IMR-90 (cell line): ENCODE data around the gene ZNF559. TPM values are rescaled to one million over a fixed set of nuclear protein-coding genes. Genes with fewer than 3 reads are reported as not detected.

ENCODE experiments used
- ATAC-seq: fragments of 200-7000 bp; cut with Tn5 transposase; 2 replicates; pipeline ENCODE4 v1.9.1; 2020; ENCODE audit warnings: low read depth, mild to moderate bottlenecking, moderate library complexity
- Bru-seq: library from RNA; stranded (reverse); fragments of 400-500 nt; gene quantifications from one replicate; lab custom pipeline; 2021; lab: Mats Ljungman, UMichigan
- BruChase-seq, 2 experiments: library from RNA; stranded (reverse); fragments of 400-500 nt; gene quantifications; one replicate each; lab custom pipeline; 2021; lab: Mats Ljungman, UMichigan
- BruUV-seq: library from RNA; stranded (reverse); fragments of 400-500 nt; replicated peaks from 2 replicates; lab custom pipeline; 2021; lab: Mats Ljungman, UMichigan
- CTCF ChIA-PET: fragments of 300-600 bp; formaldehyde crosslinking; extraction: SDS; loops from one replicate; lab custom pipeline; 2021; ENCODE audit warnings: antibody characterized with exemption; lab: Yijun Ruan, JAX
- POLR2A ChIA-PET: fragments of 300-600 bp; sonication (Branson Sonifier 250); formaldehyde crosslinking; loops from one replicate; lab custom pipeline; 2022; ENCODE audit warnings: antibody characterized with exemption; ENCODE audit not compliant: unreplicated experiment; lab: Charles Lee
- DNase-seq: peaks from one replicate; pipeline ENCODE4 v3.0.0; 2013
- H2AFZ ChIP-seq: replicated peaks from 2 replicates; pipeline ENCODE3; 2013; ENCODE audit warnings: low read length, mild to moderate bottlenecking; ENCODE audit not compliant: poor library complexity
- H2AK5ac ChIP-seq: 2 replicates; pipeline ENCODE4 v1.6.1; 2013; ENCODE audit warnings: low read depth, low read length, inconsistent platforms
- H2AK9ac ChIP-seq: replicated peaks from 2 replicates; pipeline ENCODE3; 2013; ENCODE audit warnings: mild to moderate bottlenecking, low read depth, low read length, moderate library complexity; ENCODE audit not compliant: poor library complexity
- H2BK120ac ChIP-seq: 2 replicates; pipeline ENCODE4 v1.6.1; 2013; ENCODE audit warnings: low read depth, low read length, inconsistent platforms
- H2BK15ac ChIP-seq: 3 replicates; pipeline ENCODE4 v1.6.1; 2013; ENCODE audit warnings: low read depth, low read length, inconsistent platforms
- H2BK20ac ChIP-seq: 2 replicates; pipeline ENCODE4 v1.6.1; 2013; ENCODE audit warnings: low read depth, mild to moderate bottlenecking, inconsistent platforms, low read length, moderate library complexity
- H2BK5ac ChIP-seq: 2 replicates; pipeline ENCODE4 v1.6.1; 2013; ENCODE audit warnings: mild to moderate bottlenecking, low read depth, low read length, inconsistent platforms; ENCODE audit not compliant: poor library complexity, severe bottlenecking
- H3K14ac ChIP-seq: replicated peaks from 2 replicates; pipeline ENCODE4 v1.6.1; 2013; ENCODE audit warnings: low read depth, low read length, inconsistent platforms
- H3K18ac ChIP-seq: 2 replicates; pipeline ENCODE4 v1.6.1; 2013; ENCODE audit warnings: low read depth, low read length, control low read depth
- H3K23ac ChIP-seq: 2 replicates; pipeline ENCODE4 v1.6.1; 2013; ENCODE audit warnings: low read depth, low read length, inconsistent platforms
- H3K27ac ChIP-seq: 2 replicates; pipeline ENCODE4 v1.5.1; 2013; ENCODE audit warnings: mild to moderate bottlenecking, control low read depth, low read length; ENCODE audit not compliant: insufficient read depth
- H3K27me3 ChIP-seq: 2 replicates; pipeline ENCODE4 v1.6.1; 2013; ENCODE audit warnings: low read length; ENCODE audit not compliant: control insufficient read depth, insufficient read depth
- H3K36me3 ChIP-seq: 2 replicates; pipeline ENCODE4 v1.6.1; 2013; ENCODE audit warnings: low read length, mixed read lengths; ENCODE audit not compliant: control insufficient read depth, insufficient read depth
- H3K4ac ChIP-seq: 2 replicates; pipeline ENCODE4 v1.6.1; 2013; ENCODE audit warnings: low read depth, low read length, inconsistent platforms
- H3K4me1 ChIP-seq: 2 replicates; pipeline ENCODE4 v1.6.1; 2013; ENCODE audit warnings: low read length, mixed read lengths; ENCODE audit not compliant: control insufficient read depth, insufficient read depth
- H3K4me2 ChIP-seq: 2 replicates; pipeline ENCODE4 v1.6.1; 2013; ENCODE audit warnings: low read depth, mild to moderate bottlenecking, control low read depth, low read length, moderate library complexity
- H3K4me3 ChIP-seq: 2 replicates; pipeline ENCODE4 v1.5.1; 2013; ENCODE audit warnings: low read depth, mild to moderate bottlenecking, control low read depth, low read length, moderate library complexity; ENCODE audit not compliant: insufficient read depth
- H3K56ac ChIP-seq: 2 replicates; pipeline ENCODE4 v1.6.1; 2013; ENCODE audit warnings: low read length, inconsistent platforms; ENCODE audit not compliant: insufficient read depth; ENCODE audit errors: extremely low read depth
- H3K79me1 ChIP-seq, 2 experiments: 2 replicates each; pipeline ENCODE4 v1.6.1; 2013; ENCODE audit warnings: low read length in 2 of 2, inconsistent platforms in 1 of 2, low read depth in 1 of 2
- H3K9ac ChIP-seq: 2 replicates; pipeline ENCODE4 v1.6.1; 2013; ENCODE audit warnings: low read depth, low read length, control low read depth
- H3K9me1 ChIP-seq: 2 replicates; pipeline ENCODE4 v1.6.1; 2013; ENCODE audit warnings: low read length, inconsistent platforms; ENCODE audit not compliant: insufficient read depth
- H3K9me3 ChIP-seq: 2 replicates; pipeline ENCODE4 v1.6.1; 2013; ENCODE audit warnings: low read length; ENCODE audit not compliant: control insufficient read depth, insufficient read depth
- H4K20me1 ChIP-seq: 2 replicates; pipeline ENCODE4 v1.6.1; 2013; ENCODE audit warnings: low read length, inconsistent platforms; ENCODE audit not compliant: insufficient read depth
- H4K5ac ChIP-seq: 2 replicates; pipeline ENCODE4 v1.6.1; 2013; ENCODE audit warnings: mild to moderate bottlenecking, low read depth, low read length, control low read depth
- H4K8ac ChIP-seq, 2 experiments: 2 replicates each; pipeline ENCODE4 v1.6.1; 2013; ENCODE audit warnings: low read depth in 2 of 2, low read length in 2 of 2, control low read depth in 1 of 2, inconsistent platforms in 1 of 2
- H4K91ac ChIP-seq: 2 replicates; pipeline ENCODE4 v1.6.1; 2013; ENCODE audit warnings: low read depth, low read length, inconsistent platforms; ENCODE audit not compliant: insufficient read depth
- BHLHE40 ChIP-seq: fragments of 150-350 bp; IDR thresholded peaks from 2 replicates; pipeline ENCODE4 v1.6.1; 2016; ENCODE audit warnings: mild to moderate bottlenecking, low read depth, low read length
- CHD1 ChIP-seq: IDR thresholded peaks from 2 replicates; pipeline ENCODE4 v1.6.1; 2012; ENCODE audit warnings: low read depth, low read length, improper control_type of control experiment
- CTCF ChIP-seq: conservative IDR thresholded peaks from 2 replicates; pipeline ENCODE4 v1.5.1; 2012; ENCODE audit warnings: mild to moderate bottlenecking, low read depth, low read length, improper control_type of control experiment
- POLR2A ChIP-seq: IDR thresholded peaks from 2 replicates; pipeline ENCODE4 v1.6.1; 2012; ENCODE audit warnings: mild to moderate bottlenecking, low read depth, low read length
- WGBS, 2 experiments: methylation state at CpG; one replicate each; pipeline versions ENCODE4 v1.1.5 to v1.1.7; 2013; ENCODE audit warnings: missing lambda C conversion rate in 2 of 2; ENCODE audit not compliant: insufficient read length in 1 of 2; ENCODE audit errors: extremely low coverage in 2 of 2; 5-methylcytosine and 5-hydroxymethylcytosine counted together
- dilution Hi-C: fragments of 300-500 bp; cut with HindIII; formaldehyde crosslinking; loops from one replicate; pipeline ENCODE4 v1.14.3; 2018; ENCODE audit warnings: low sequenced_read_pairs; ENCODE audit not compliant: unreplicated experiment
- in situ Hi-C: fragments of 300-500 bp; cut with MboI; formaldehyde crosslinking; loops from 3 replicates; pipeline ENCODE4 v1.14.3; 2019; ENCODE audit warnings: low sequenced_read_pairs, inconsistent platforms, mixed read lengths
- intact Hi-C: fragments of 100-400 bp; cut with micrococcal nuclease; formaldehyde crosslinking; loops from 2 replicates; pipeline ENCODE4 v1.10.0; 2022
- long read RNA-seq: library from polyadenylated mRNA; unstranded; transcript quantifications from one replicate; pipeline ENCODE4 v2.0.0, GENCODE V29; 2021; ENCODE audit not compliant: unreplicated experiment
- polyA plus RNA-seq, 3 experiments: library from polyadenylated mRNA; depleted of rRNA; stranded (reverse); fragments of >200 nt; gene quantifications; 2 replicates each; pipeline ENCODE4 v1.2.3, GENCODE V29; 2012; ENCODE audit warnings: low replicate concordance in 1 of 3
- total RNA-seq: library from RNA; depleted of rRNA; stranded (reverse); fragments of >200 nt; gene quantifications from 2 replicates; pipeline ENCODE4 v1.2.3, GENCODE V29; 2012; rRNA removed

Gene ZNF559
- total RNA-seq, result 8.8 and 9.4 TPM in 2 replicates
- 6.8 and 9.9 TPM in 2 replicates for polyA plus RNA-seq (2012; rRNA removed)
- polyA plus RNA-seq (2012; cell fraction: cytosol; rRNA removed), result 1.3 and 2.7 TPM in 2 replicates
- 1.7 and 19.3 TPM in 2 replicates for polyA plus RNA-seq (2012; cell fraction: nucleus; rRNA removed; ENCODE audit: low replicate concordance)
- Bru-seq, nascent RNA, result percentile 74 among the genes with signal in this experiment
- BruChase-seq, experiment 1, labeled RNA remaining after a 6-hour chase, result percentile 89 among the genes with signal in this experiment
- percentile 92 among the genes with signal in this experiment for BruChase-seq, experiment 2, labeled RNA remaining after a 2-hour chase
- long read RNA-seq, partial matches to known transcripts, result 1 of 8 reads
- long read RNA-seq, other reads (novel, unspliced or antisense), result 6 of 8 reads

GRCh38 chr19:9323919-9324583, at the start of gene ZNF559:
Gene ZNF559, plus strand, starts transcription at chr19:9324179. Its CDS starts 14,371 bp downstream, at chr19:9338550.
- H2BK5ac ChIP-seq, result peak within 1 kb of the TSS; percentile 42
- H3K18ac ChIP-seq, result no peak within 1 kb of the TSS
- in situ Hi-C loops, result loop anchor here (10.0 kb wide), 1 partner anchor 471 kb away; no protein-coding TSS in a partner anchor
- peak within 1 kb of the TSS; percentile 27 for H4K91ac ChIP-seq
- POLR2A ChIA-PET, result no interaction called here
- DNase-seq (peak; percentile 92), ATAC-seq (peak; percentile 98)
- peaks cover 5 to 7% of the 10 kb centered on the region in 2 experiments; a peak in 3 of 4 replicates for H3K79me1 ChIP-seq
- no peaks in the 10 kb centered on the region for H4K20me1 ChIP-seq
- H2BK120ac ChIP-seq, result 0 out of 2 replicates have a peak within 1 kb of the TSS, but pooled peaks have one; percentile 8
- H2AK5ac ChIP-seq, result peak within 1 kb of the TSS; percentile 82
- H4K8ac ChIP-seq, result peak within 1 kb of the TSS; percentile 91 to 92
- dilution Hi-C loops, result no loop called here
- intact Hi-C loops, result loop anchor here (1.0 kb wide), 1 partner anchor 15 kb away; the partner anchor contains the start of gene ZNF699
- TF ChIP-seq POLR2A, result 0 out of 2 replicates have a peak, but pooled peaks have one; percentile 26
- peak; percentile 59; the same call in 1 of the 2 replicates for TF ChIP-seq BHLHE40
- TF ChIP-seq CHD1, result no peak
- peak; percentile 33 for TF ChIP-seq CTCF
- peak within 1 kb of the TSS; percentile 85 for H3K14ac ChIP-seq
- CTCF ChIA-PET, result no interaction called here
- H4K5ac ChIP-seq, result peak within 1 kb of the TSS; percentile 50
- H3K36me3 ChIP-seq, result peaks cover 3% of the 10 kb centered on the region; the same call in 1 of the 2 replicates
- 0 out of 2 replicates have a peak within 1 kb of the TSS, but pooled peaks have one; percentile 5 for H3K56ac ChIP-seq
- peak within 1 kb of the TSS; percentile 70 for H3K9ac ChIP-seq
- peak within 1 kb of the TSS; percentile 66 for H3K4me3 ChIP-seq
- H2BK15ac ChIP-seq, result no peak within 1 kb of the TSS
- BruUV-seq, result no TSS peak
- H3K23ac ChIP-seq, result peak within 1 kb of the TSS; percentile 74; the same call in 1 of the 2 replicates
- peak within 1 kb of the TSS; percentile 89 for H3K4me2 ChIP-seq
- no peaks in the 10 kb centered on the region for H3K27me3 ChIP-seq
- H3K4ac ChIP-seq, result peak within 1 kb of the TSS; percentile 82
- H2AFZ ChIP-seq, result peak within 1 kb of the TSS; percentile 100
- H3K9me3 ChIP-seq, result peaks cover 18% of the 10 kb centered on the region
- 1% methylated on average over 23 of the region's 48 CpGs; no CpG with 5 or more reads in 1 of the 2 experiments for WGBS, 2 experiments
- H2AK9ac ChIP-seq, result peak within 1 kb of the TSS; percentile 96
- 0 out of 2 replicates have a peak, but pooled peaks cover 2% of the 10 kb centered on the region for H3K4me1 ChIP-seq
- H3K27ac ChIP-seq, result peak within 1 kb of the TSS; percentile 54
- H3K9me1 ChIP-seq, result no peaks in the 10 kb centered on the region
- no peak within 1 kb of the TSS for H2BK20ac ChIP-seq
